A549 treated with AZD9567 at 1 μM for 4 hours (cell line): Measurements from ENCODE around the gene NSG1. TPM values are rescaled to one million over a fixed set of nuclear protein-coding genes. Genes with fewer than 3 reads are reported as not detected.

Source experiments
- total RNA-seq: library from RNA; stranded (reverse); fragments of 200-300 nt; extraction: Qiagen RNA extraction; gene quantifications from 5 replicates; pipeline ENCODE4 v1.2.3, GENCODE V29; 2022; ENCODE audit not compliant: insufficient read depth

The NSG1 gene, protein sequence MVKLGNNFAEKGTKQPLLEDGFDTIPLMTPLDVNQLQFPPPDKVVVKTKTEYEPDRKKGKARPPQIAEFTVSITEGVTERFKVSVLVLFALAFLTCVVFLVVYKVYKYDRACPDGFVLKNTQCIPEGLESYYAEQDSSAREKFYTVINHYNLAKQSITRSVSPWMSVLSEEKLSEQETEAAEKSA
- 4.1 to 7.1 TPM (median 5.1 TPM) in 5 replicates for total RNA-seq

DNA sequence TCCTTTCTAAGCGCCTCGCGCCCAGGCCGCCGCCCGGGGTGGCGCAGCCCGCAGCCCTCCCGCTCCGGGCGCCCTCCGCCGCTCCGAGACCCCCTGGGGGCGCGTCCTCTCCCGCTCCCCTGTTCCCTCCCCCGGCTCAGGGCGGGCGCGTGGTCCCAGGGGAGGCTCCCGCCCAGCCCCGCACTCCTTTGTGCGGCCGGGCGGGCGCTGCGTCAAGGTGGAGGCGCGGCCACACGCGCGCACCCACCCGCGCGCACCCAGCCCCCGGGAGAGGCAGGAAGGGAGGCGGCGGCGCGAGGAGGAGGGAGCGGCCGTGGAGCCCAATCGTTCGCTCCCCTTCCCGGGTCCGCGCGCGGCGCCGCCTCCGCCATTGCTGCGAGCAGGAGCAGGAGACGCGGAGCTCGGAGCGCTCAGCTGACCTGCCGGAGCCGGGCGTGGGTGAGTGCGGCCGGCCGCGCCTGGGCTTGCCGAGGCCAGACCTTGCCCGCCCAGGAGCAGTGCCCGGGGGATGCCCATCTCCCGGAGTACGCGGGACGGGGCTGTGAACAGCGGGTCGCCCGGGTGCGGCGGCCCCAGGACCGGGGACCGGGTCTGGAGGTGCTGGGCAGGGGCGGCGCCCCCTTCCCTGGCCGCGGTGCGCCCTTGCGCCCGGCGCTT is at the start of gene NSG1:
Gene NSG1 (plus strand): TSS at position 367 of the 657 bp plus-strand sequence. CDS start 528 bp downstream, outside the sequence.

Other genes with a start within 250 kb of the NSG1 start
- not detected in 5 replicates for gene OTOP1, start 160.2 kb upstream of the NSG1 start, total RNA-seq
- 10.8 to 14.9 TPM (median 14.5 TPM) in 5 replicates for gene TMEM128, start 138.9 kb upstream of the NSG1 start, total RNA-seq
- 28.7 to 36.6 TPM (median 30.3 TPM) in 5 replicates for gene LYAR, start 96.9 kb upstream of the NSG1 start, total RNA-seq
- 2.3 to 3.0 TPM (median 2.7 TPM) in 5 replicates for gene ZBTB49, start 96.9 kb upstream of the NSG1 start, total RNA-seq
- gene STX18, start 154.9 kb downstream of the NSG1 start, total RNA-seq: 14.9 to 22.1 TPM (median 19.7 TPM) in 5 replicates